Mucosa of rectum (tissue), 2 donors: ENCODE measurements around the gene GPR37.

ENCODE experiments used
- H3K27ac ChIP-seq, 2 donors: one replicate each; pipeline ENCODE4 v1.7.0; 2013; ENCODE audit warnings: inconsistent platforms in 2 of 2, low read depth in 2 of 2, low read length in 2 of 2
- H3K27me3 ChIP-seq, 2 donors: one replicate each; pipeline ENCODE4 v1.7.0; 2013; ENCODE audit warnings: low read length in 2 of 2; ENCODE audit not compliant: control insufficient read depth in 2 of 2, insufficient read depth in 2 of 2
- H3K36me3 ChIP-seq, 2 donors: one replicate each; pipeline ENCODE4 v1.7.0; 2013; ENCODE audit warnings: low read length in 2 of 2; ENCODE audit not compliant: control insufficient read depth in 2 of 2, insufficient read depth in 2 of 2
- H3K4me1 ChIP-seq, 2 donors: one replicate each; pipeline ENCODE4 v1.7.0; 2013; ENCODE audit warnings: low read length in 2 of 2, mild to moderate bottlenecking in 1 of 2; ENCODE audit not compliant: control insufficient read depth in 2 of 2, insufficient read depth in 2 of 2
- H3K4me3 ChIP-seq, 2 donors: one replicate each; pipeline ENCODE4 v1.7.0; 2013; ENCODE audit warnings: low read length in 2 of 2
- H3K9ac ChIP-seq, 2 donors: one replicate each; pipeline ENCODE4 v1.7.0; 2013; ENCODE audit warnings: low read length in 2 of 2, low read depth in 1 of 2, mild to moderate bottlenecking in 1 of 2
- H3K9me3 ChIP-seq, 2 donors: one replicate each; pipeline ENCODE4 v1.7.0; 2013; ENCODE audit warnings: low read length in 2 of 2; ENCODE audit not compliant: control insufficient read depth in 2 of 2
- donor health status: healthy.
- donor health status: Normal muscosa, but diverticular disease.

The GPR37 gene

DNA sequence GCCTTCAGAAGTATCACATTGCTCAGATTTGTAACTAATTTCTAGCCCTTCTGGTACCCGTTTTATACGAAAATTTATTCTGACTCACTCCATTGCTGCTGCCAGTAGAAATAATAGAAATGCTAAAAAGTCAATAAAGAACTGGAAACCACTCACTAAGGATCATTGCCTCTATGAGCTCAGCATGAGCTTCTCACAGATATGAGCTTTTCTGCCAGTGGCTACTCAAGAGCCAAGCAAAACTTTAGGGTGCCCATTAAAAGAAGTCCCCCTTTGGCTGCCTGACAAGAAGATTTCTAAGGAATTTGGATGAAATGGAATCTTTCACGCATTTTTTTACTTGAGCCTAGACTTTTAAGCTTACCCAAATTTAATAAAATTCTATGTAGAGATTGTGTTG lies 52.5 kb downstream of the GPR37 start:
- H3K4me1 ChIP-seq: no peaks in the 10 kb centered on the region
- no peak overlapping the region for H3K9ac ChIP-seq
- H3K4me3 ChIP-seq: no peak overlapping the region
- no peak overlapping the region for H3K27ac ChIP-seq
- no peaks in the 10 kb centered on the region for H3K36me3 ChIP-seq
- no peaks in the 10 kb centered on the region for H3K27me3 ChIP-seq
- no peaks in the 10 kb centered on the region for H3K9me3 ChIP-seq

DNA sequence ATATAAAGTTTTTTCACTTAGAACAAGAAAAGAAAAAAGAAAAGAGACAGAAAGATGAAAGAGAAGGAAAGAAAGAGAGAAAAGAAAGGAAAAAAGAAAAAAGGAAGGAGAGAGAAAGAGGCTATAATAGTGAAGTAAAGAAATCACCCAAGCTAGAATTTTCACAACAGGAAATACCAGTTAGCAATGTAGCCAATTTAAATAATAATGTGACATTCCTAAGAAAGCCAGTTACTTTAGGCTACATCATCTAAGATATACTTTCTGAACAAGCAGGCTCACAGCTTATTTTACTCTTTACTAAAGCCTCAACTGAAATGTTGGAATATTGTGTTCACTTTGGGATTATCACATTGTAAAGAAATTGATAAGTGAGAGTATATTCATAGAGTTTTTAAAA lies 53.6 kb downstream of the GPR37 start:
- Histone ChIP-seq H3K4me1 (no peaks in the 10 kb centered on the region), H3K36me3 (no peaks in the 10 kb centered on the region), H3K4me3 (no peak overlapping the region), H3K27ac (no peak overlapping the region), H3K9ac (no peak overlapping the region), H3K27me3 (no peaks in the 10 kb centered on the region), H3K9me3 (no peaks in the 10 kb centered on the region)

DNA sequence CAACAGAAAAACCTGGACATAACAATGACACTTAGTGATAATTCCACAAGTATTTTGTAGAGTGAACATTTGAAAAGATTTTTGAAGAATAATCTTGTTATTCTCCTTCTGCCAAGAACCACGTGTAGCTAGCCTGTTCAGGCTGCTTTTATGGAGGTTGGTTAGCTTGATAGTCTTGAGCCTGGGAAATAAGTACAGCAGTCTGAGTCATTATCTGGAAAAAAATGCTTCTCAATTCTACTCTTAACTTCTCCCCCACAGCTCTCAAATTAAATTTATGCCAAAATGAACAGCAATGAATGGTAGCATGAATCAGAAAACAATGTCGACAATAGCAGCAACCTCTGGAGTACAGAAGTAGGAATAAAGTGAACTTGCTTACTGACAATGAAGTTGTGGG lies 63.2 kb downstream of the GPR37 start:
- Histone ChIP-seq H3K36me3 (no peaks in the 10 kb centered on the region), H3K27me3 (no peaks in the 10 kb centered on the region), H3K9me3 (no peaks in the 10 kb centered on the region), H3K4me3 (no peak overlapping the region), H3K4me1 (no peaks in the 10 kb centered on the region), H3K27ac (no peak overlapping the region), H3K9ac (no peak overlapping the region)

DNA sequence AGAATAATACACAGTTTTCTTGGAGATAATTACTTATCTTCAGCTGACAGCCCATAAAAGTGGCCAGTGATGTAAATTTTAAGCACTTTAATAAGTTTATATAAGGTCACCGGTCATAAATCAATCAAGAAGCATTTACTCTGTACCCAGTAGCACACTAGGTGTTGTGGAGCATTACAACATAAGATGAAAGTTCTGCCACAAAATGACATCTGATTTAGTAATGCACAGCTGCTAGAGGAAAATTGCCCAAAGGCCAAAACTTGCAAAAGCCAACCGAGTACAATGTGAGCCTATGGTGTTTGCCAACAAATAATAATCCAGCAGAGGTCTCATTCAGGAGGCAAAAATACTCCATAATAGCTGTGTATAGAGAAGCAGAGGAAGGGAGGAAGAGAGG lies 63.6 kb downstream of the GPR37 start:
- Histone ChIP-seq H3K27ac (no peak overlapping the region), H3K27me3 (no peaks in the 10 kb centered on the region)

GRCh38 chr7:124700655-124701054 lies 64.9 kb downstream of the GPR37 start:
- Histone ChIP-seq H3K4me3 (no peak overlapping the region), H3K27ac (no peak overlapping the region), H3K27me3 (no peaks in the 10 kb centered on the region), H3K9me3 (no peaks in the 10 kb centered on the region), H3K9ac (no peak overlapping the region), H3K36me3 (no peaks in the 10 kb centered on the region), H3K4me1 (no peaks in the 10 kb centered on the region)

More for the DNA sequence above, 63.6 kb downstream of the GPR37 start:
- H3K4me3 ChIP-seq: no peak overlapping the region
- H3K9me3 ChIP-seq: no peaks in the 10 kb centered on the region
- no peaks in the 10 kb centered on the region for H3K4me1 ChIP-seq
- H3K36me3 ChIP-seq: no peaks in the 10 kb centered on the region
- H3K9ac ChIP-seq: no peak overlapping the region

DNA sequence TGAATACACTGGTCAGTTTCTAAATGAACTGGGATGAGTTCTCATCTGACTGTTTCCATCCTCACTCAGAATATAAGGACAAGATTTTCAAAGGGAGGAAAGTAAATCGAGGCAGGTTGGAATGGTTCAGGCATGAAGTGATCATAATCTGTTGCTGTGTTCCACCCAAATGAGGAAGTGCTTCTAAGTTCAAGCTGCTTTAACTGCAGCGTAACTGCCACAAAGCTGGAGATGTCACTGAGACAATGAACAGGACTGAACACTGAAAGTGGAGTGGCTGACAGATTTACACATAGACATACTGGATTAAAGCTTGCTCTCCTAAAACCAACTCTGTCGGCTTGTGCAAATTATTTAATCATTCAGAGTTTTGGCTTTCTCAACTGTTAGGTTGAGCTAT lies 66.6 kb downstream of the GPR37 start:
- no peak overlapping the region for H3K4me3 ChIP-seq
- H3K36me3 ChIP-seq: no peaks in the 10 kb centered on the region
- no peaks in the 10 kb centered on the region for H3K4me1 ChIP-seq
- H3K27ac ChIP-seq: no peak overlapping the region
- H3K9me3 ChIP-seq: no peaks in the 10 kb centered on the region
- no peaks in the 10 kb centered on the region for H3K27me3 ChIP-seq
- no peak overlapping the region for H3K9ac ChIP-seq

- H3K9ac ChIP-seq: no peak overlapping the region
- no peak overlapping the region for H3K4me3 ChIP-seq
- no peaks in the 10 kb centered on the region for H3K36me3 ChIP-seq
- no peaks in the 10 kb centered on the region for H3K9me3 ChIP-seq
- H3K4me1 ChIP-seq: no peaks in the 10 kb centered on the region
- no peak overlapping the region for H3K27ac ChIP-seq
- H3K27me3 ChIP-seq: no peaks in the 10 kb centered on the region
These were observed 67.8 kb downstream of the GPR37 start for GRCh38 chr7:124697746-124698145.
